Stimulated activated CD8-positive, alpha-beta memory T cell treated with anti-CD3 and anti-CD28 coated beads, Interleukin-4, amount 100 ng/mL, for 1 hour (primary cell): ENCODE measurements around the gene KDM4B.

Experiments used
- DNase-seq, 2 donors: peaks; one replicate each; pipeline ENCODE4 v3.0.0-alpha.2; 2020; ENCODE audit warnings: low read depth in 2 of 2, low spot score in 1 of 2

Gene KDM4B

GRCh38 chr19:5086230-5086629 lies 117.3 kb downstream of the KDM4B start:
- DNase-seq, result no peak

GRCh38 chr19:5086725-5087439 lies 118.0 kb downstream of the KDM4B start:
- no peak for DNase-seq

GRCh38 chr19:5089283-5089682 lies 120.4 kb downstream of the KDM4B start:
- DNase-seq, result no peak

GRCh38 chr19:5090465-5091017 lies 121.6 kb downstream of the KDM4B start:
- DNase-seq, result no peak

GRCh38 chr19:5091018-5091683 lies 122.2 kb downstream of the KDM4B start:
- no peak for DNase-seq

- no peak for DNase-seq
Measured at GRCh38 chr19:5091684-5092480, 123.0 kb downstream of the KDM4B start.

- DNase-seq, result no peak
Measured at GRCh38 chr19:5092481-5092843, 123.5 kb downstream of the KDM4B start.

GRCh38 chr19:5093297-5093928 lies 124.5 kb downstream of the KDM4B start:
- no peak for DNase-seq

- DNase-seq, result no peak
Measured at GRCh38 chr19:5093948-5094718, 125.2 kb downstream of the KDM4B start.

- DNase-seq, result no peak
Measured at GRCh38 chr19:5094768-5095567, 126.1 kb downstream of the KDM4B start.

- DNase-seq, result no peak
Measured at GRCh38 chr19:5095568-5095850, 126.6 kb downstream of the KDM4B start.

- DNase-seq, result no peak
Measured at GRCh38 chr19:5096536-5096935, 127.6 kb downstream of the KDM4B start.

GRCh38 chr19:5097331-5097930 lies 128.5 kb downstream of the KDM4B start:
- no peak for DNase-seq

GRCh38 chr19:5097959-5098623 lies 129.2 kb downstream of the KDM4B start:
- DNase-seq, result no peak

GRCh38 chr19:5098646-5099045 lies 129.7 kb downstream of the KDM4B start:
- no peak for DNase-seq

- no peak for DNase-seq
Measured at GRCh38 chr19:5099701-5100221, 130.8 kb downstream of the KDM4B start.

GRCh38 chr19:5101871-5102270 lies 133.0 kb downstream of the KDM4B start:
- DNase-seq, result no peak

- DNase-seq, result no peak
Measured at GRCh38 chr19:5102520-5102919, 133.6 kb downstream of the KDM4B start.
